HG03442 (cell line): ENCODE results near the gene CALN1.

Experiments used
- ATAC-seq: cut with Tn5 transposase; IDR thresholded peaks from one replicate; pipeline ENCODE4 v1.9.1; 2021; ENCODE audit warnings: mild to moderate bottlenecking, moderate library complexity; ENCODE audit not compliant: unreplicated experiment

The CALN1 gene

GRCh38 chr7:72055426-72055825, 356.7 kb downstream of the CALN1 start:
- no peak for ATAC-seq

GRCh38 chr7:72053292-72053691, 358.8 kb downstream of the CALN1 start:
- ATAC-seq: no peak

GRCh38 chr7:72048420-72048819, 363.7 kb downstream of the CALN1 start:
- no peak for ATAC-seq

- no peak for ATAC-seq
Observed at GRCh38 chr7:72042855-72043254, 369.3 kb downstream of the CALN1 start.

GRCh38 chr7:72040641-72041040, 371.5 kb downstream of the CALN1 start:
- no peak for ATAC-seq

GRCh38 chr7:72039460-72039859, 372.7 kb downstream of the CALN1 start:
- no peak for ATAC-seq

- ATAC-seq: no peak
Observed at GRCh38 chr7:72038022-72038732, 374.0 kb downstream of the CALN1 start.

GRCh38 chr7:72037516-72037915, 374.6 kb downstream of the CALN1 start:
- ATAC-seq: no peak

- ATAC-seq: no peak
Observed at GRCh38 chr7:72035266-72035665, 376.9 kb downstream of the CALN1 start.

- ATAC-seq: no peak
Observed at GRCh38 chr7:72032934-72033333, 379.2 kb downstream of the CALN1 start.

GRCh38 chr7:72030994-72031667, 381.0 kb downstream of the CALN1 start:
- ATAC-seq: no peak

- no peak for ATAC-seq
Observed at GRCh38 chr7:72028267-72028666, 383.9 kb downstream of the CALN1 start.

- ATAC-seq: no peak
Observed at GRCh38 chr7:72025381-72025960, 386.7 kb downstream of the CALN1 start.

GRCh38 chr7:72023926-72024325, 388.2 kb downstream of the CALN1 start:
- ATAC-seq: no peak

GRCh38 chr7:72021716-72022115, 390.4 kb downstream of the CALN1 start:
- no peak for ATAC-seq

- ATAC-seq: no peak
Observed at GRCh38 chr7:72020311-72020710, 391.8 kb downstream of the CALN1 start.

- ATAC-seq: no peak
Observed at GRCh38 chr7:72019436-72019835, 392.7 kb downstream of the CALN1 start.

- ATAC-seq: no peak
Observed at GRCh38 chr7:72017756-72018155, 394.4 kb downstream of the CALN1 start.

GRCh38 chr7:72016574-72016973, 395.6 kb downstream of the CALN1 start:
- ATAC-seq: no peak

- no peak for ATAC-seq
Observed at GRCh38 chr7:72015136-72015535, 397.0 kb downstream of the CALN1 start.

- no peak for ATAC-seq
Observed at GRCh38 chr7:72007018-72007417, 405.1 kb downstream of the CALN1 start.

GRCh38 chr7:72003236-72003635, 408.9 kb downstream of the CALN1 start:
- ATAC-seq: no peak
